ENCODE measurements around the gene MRPL36. TPM values are rescaled to one million over a fixed set of nuclear protein-coding genes. Genes with fewer than 3 reads are reported as not detected.
"Not testable (repeated sequence)": the region's sequence is repeated elsewhere in the genome, so short reads cannot be mapped to it uniquely, and the experiment has no call there.

MRPL36 gene
- total RNA-seq, result 10 to 100 TPM; 41.5 to 46.9 TPM

- CTCF ChIA-PET, result interaction anchor here (0.8 to 1.0 kb wide), 4 partner anchors 7 to 155 kb away, joined by 3 read pairs; no protein-coding TSS in a partner anchor
- H3K9me3 Mint-ChIP-seq, result no peaks in the 10 kb centered on the region
- peaks cover 45% of the 10 kb centered on the region for H3K36me3 Mint-ChIP-seq (ENCODE audit: low read depth)
- POLR2A ChIA-PET, result no interaction called here
- H3K27me3 Mint-ChIP-seq, result no peaks in the 10 kb centered on the region
- H3K4me3 Mint-ChIP-seq, result peak within 1 kb of the TSS; percentile 100
- peak; percentile 93 for DNase-seq
- H3K4me1 Mint-ChIP-seq, result peaks cover 58% of the 10 kb centered on the region
- peak within 1 kb of the TSS; percentile 99 for H3K27ac Mint-ChIP-seq
These were observed at the start of gene MRPL36 for GRCh38 chr5:1799602-1800471. Gene MRPL36 (minus strand): TSS chr5:1799837. CDS start chr5:1798935, 902 bp downstream.

GRCh38 chr5:1847611-1848010, 48.0 kb upstream of the MRPL36 start:
- DNase-seq, result no peak
- Mint-ChIP-seq H3K9me3 (no peaks in the 10 kb centered on the region), H3K27me3 (peaks cover 28% of the 10 kb centered on the region), H3K27ac (no peak overlapping the region), H3K4me3 (no peak overlapping the region), H3K36me3 (ENCODE audit: low read depth) (no peaks in the 10 kb centered on the region), H3K4me1 (no peaks in the 10 kb centered on the region)
- ChIA-PET POLR2A (no interaction called here), CTCF (no interaction called here)

- H3K4me3 Mint-ChIP-seq, result no peak overlapping the region
- ChIA-PET POLR2A (no interaction called here), CTCF (no interaction called here)
- no peaks in the 10 kb centered on the region for H3K4me1 Mint-ChIP-seq
- no peaks in the 10 kb centered on the region for H3K9me3 Mint-ChIP-seq
- H3K27me3 Mint-ChIP-seq, result peaks cover 27% of the 10 kb centered on the region
- no peaks in the 10 kb centered on the region for H3K36me3 Mint-ChIP-seq (ENCODE audit: low read depth)
- H3K27ac Mint-ChIP-seq, result no peak overlapping the region
- DNase-seq, result no peak
These were observed 47.4 kb upstream of the MRPL36 start for GRCh38 chr5:1847056-1847455.

- ChIA-PET POLR2A (no interaction called here), CTCF (no interaction called here)
- Mint-ChIP-seq H3K4me3 (no peak overlapping the region), H3K27me3 (peaks cover 23% of the 10 kb centered on the region), H3K4me1 (no peaks in the 10 kb centered on the region), H3K36me3 (ENCODE audit: low read depth) (no peaks in the 10 kb centered on the region), H3K27ac (no peak overlapping the region), H3K9me3 (no peaks in the 10 kb centered on the region)
- no peak for DNase-seq
These were observed 46.9 kb upstream of the MRPL36 start for GRCh38 chr5:1846583-1846982.

GRCh38 chr5:1845696-1846095, 46.1 kb upstream of the MRPL36 start:
- no peaks in the 10 kb centered on the region for H3K36me3 Mint-ChIP-seq (ENCODE audit: low read depth)
- ChIA-PET POLR2A (no interaction called here), CTCF (no interaction called here)
- H3K27ac Mint-ChIP-seq, result no peak overlapping the region
- no peak for DNase-seq
- H3K4me1 Mint-ChIP-seq, result no peaks in the 10 kb centered on the region
- peaks cover 19% of the 10 kb centered on the region for H3K27me3 Mint-ChIP-seq
- H3K9me3 Mint-ChIP-seq, result no peaks in the 10 kb centered on the region
- H3K4me3 Mint-ChIP-seq, result no peak overlapping the region

- POLR2A ChIA-PET, result no interaction called here
- no peaks in the 10 kb centered on the region for H3K9me3 Mint-ChIP-seq
These were observed 45.2 kb upstream of the MRPL36 start for GRCh38 chr5:1844708-1845436.

GRCh38 chr5:1843761-1844160, 44.1 kb upstream of the MRPL36 start:
- CTCF ChIA-PET; POLR2A ChIA-PET; H3K27ac Mint-ChIP-seq; H3K4me3 Mint-ChIP-seq; H3K4me1 Mint-ChIP-seq; H3K27me3 Mint-ChIP-seq; DNase-seq; H3K36me3 Mint-ChIP-seq (ENCODE audit: low read depth); H3K9me3 Mint-ChIP-seq: not testable (repeated sequence)

More at GRCh38 chr5:1844708-1845436, 45.2 kb upstream of the MRPL36 start:
- no peaks in the 10 kb centered on the region for H3K4me1 Mint-ChIP-seq
- H3K36me3 Mint-ChIP-seq (ENCODE audit: low read depth), result no peaks in the 10 kb centered on the region
- H3K27ac Mint-ChIP-seq, result no peak overlapping the region
- peaks cover 14% of the 10 kb centered on the region for H3K27me3 Mint-ChIP-seq
- CTCF ChIA-PET, result no interaction called here
- no peak overlapping the region for H3K4me3 Mint-ChIP-seq
- no peak for DNase-seq

- ChIA-PET POLR2A (no interaction called here), CTCF (no interaction called here)
- Mint-ChIP-seq H3K9me3 (no peaks in the 10 kb centered on the region), H3K36me3 (ENCODE audit: low read depth) (no peaks in the 10 kb centered on the region), H3K27me3 (peaks cover 7% of the 10 kb centered on the region), H3K4me1 (no peaks in the 10 kb centered on the region), H3K27ac (no peak overlapping the region), H3K4me3 (no peak overlapping the region)
- DNase-seq, result no peak
These were observed 42.6 kb upstream of the MRPL36 start for GRCh38 chr5:1842004-1842819.

- DNase-seq, result no peak
- ChIA-PET CTCF (no interaction called here), POLR2A (no interaction called here)
- H3K27ac Mint-ChIP-seq, result no peak overlapping the region
- H3K9me3 Mint-ChIP-seq, result no peaks in the 10 kb centered on the region
- peaks cover 7% of the 10 kb centered on the region for H3K27me3 Mint-ChIP-seq
- H3K36me3 Mint-ChIP-seq (ENCODE audit: low read depth), result no peaks in the 10 kb centered on the region
- H3K4me1 Mint-ChIP-seq, result no peaks in the 10 kb centered on the region
- no peak overlapping the region for H3K4me3 Mint-ChIP-seq
These were observed 41.3 kb upstream of the MRPL36 start for GRCh38 chr5:1840741-1841521.

- no peaks in the 10 kb centered on the region for H3K36me3 Mint-ChIP-seq (ENCODE audit: low read depth)
- H3K27ac Mint-ChIP-seq, result no peak overlapping the region
- ChIA-PET CTCF (no interaction called here), POLR2A (no interaction called here)
- H3K27me3 Mint-ChIP-seq, result peaks cover 7% of the 10 kb centered on the region
- no peaks in the 10 kb centered on the region for H3K9me3 Mint-ChIP-seq
- no peak for DNase-seq
- H3K4me1 Mint-ChIP-seq, result no peaks in the 10 kb centered on the region
- no peak overlapping the region for H3K4me3 Mint-ChIP-seq
These were observed 40.5 kb upstream of the MRPL36 start for GRCh38 chr5:1840071-1840547.

- Mint-ChIP-seq H3K36me3 (ENCODE audit: low read depth) (no peaks in the 10 kb centered on the region), H3K9me3 (no peaks in the 10 kb centered on the region), H3K4me1 (no peaks in the 10 kb centered on the region), H3K27ac (no peak overlapping the region), H3K4me3 (no peak overlapping the region), H3K27me3 (peaks cover 7% of the 10 kb centered on the region)
- POLR2A ChIA-PET, result no interaction called here
- DNase-seq, result no peak
- CTCF ChIA-PET, result no interaction called here
These were observed 38.4 kb upstream of the MRPL36 start for GRCh38 chr5:1838013-1838412.

Data from activated CD4-positive, alpha-beta T cell treated with anti-CD3 and anti-CD28 coated beads, Interleukin-2, amount 10 ng/mL, durations not matched to agents 7 days and 5 days (primary cell).